Endothelial cell (in vitro differentiated cells): ENCODE results near the gene PLA1A. TPM values are rescaled to one million over a fixed set of nuclear protein-coding genes. Genes with fewer than 3 reads are reported as not detected.
A peak's percentile ranks its signal among the peaks of the same experiment; 100 is the strongest.

ENCODE experiments used
- DNase-seq: peaks from one replicate; pipeline ENCODE4 v3.0.0; 2021; ENCODE audit warnings: low spot score
- H3K27ac Mint-ChIP-seq: one replicate; pipeline ENCODE4 v1.8.0; 2021; ENCODE audit warnings: mixed read lengths, inconsistent platforms; ENCODE audit not compliant: unreplicated experiment
- H3K27me3 Mint-ChIP-seq: one replicate; pipeline ENCODE4 v1.8.0; 2021; ENCODE audit warnings: mild to moderate bottlenecking, moderate library complexity, mixed read lengths, inconsistent platforms; ENCODE audit not compliant: unreplicated experiment
- H3K36me3 Mint-ChIP-seq: one replicate; pipeline ENCODE4 v1.8.0; 2021; ENCODE audit warnings: mild to moderate bottlenecking, low read depth, mixed read lengths, inconsistent platforms; ENCODE audit not compliant: unreplicated experiment
- H3K4me1 Mint-ChIP-seq: one replicate; pipeline ENCODE4 v1.8.0; 2021; ENCODE audit warnings: mild to moderate bottlenecking, mixed read lengths, inconsistent platforms; ENCODE audit not compliant: unreplicated experiment
- H3K4me3 Mint-ChIP-seq: one replicate; pipeline ENCODE4 v1.8.0; 2021; ENCODE audit warnings: mild to moderate bottlenecking, mixed read lengths, inconsistent platforms; ENCODE audit not compliant: unreplicated experiment
- H3K9me3 Mint-ChIP-seq: one replicate; pipeline ENCODE4 v1.8.0; 2021; ENCODE audit warnings: mixed read lengths, inconsistent platforms; ENCODE audit not compliant: unreplicated experiment
- CTCF ChIP-seq: fragments of 200-600 bp; sonication (generic); IDR thresholded peaks from one replicate; pipeline ENCODE4 v1.5.0; 2021; ENCODE audit warnings: antibody characterized with exemption; ENCODE audit not compliant: unreplicated experiment
- total RNA-seq: library from RNA; stranded (reverse); fragmentation: NEBNext Ultra II Directional; extraction: Animal tissue kit (Norgen Biotek cat#: 25700); gene quantifications from one replicate; pipeline ENCODE4 v1.2.1, GENCODE V29; 2021; ENCODE audit not compliant: unreplicated experiment

PLA1A gene
- total RNA-seq, 1 donor from 2014 or later: 0.80 TPM

- H3K27me3 Mint-ChIP-seq: peaks cover 6% of the 10 kb centered on the region
- peak; percentile 76 for DNase-seq
- H3K4me3 Mint-ChIP-seq: peak within 1 kb of the TSS; percentile 90
- no peak for TF ChIP-seq CTCF
- peak within 1 kb of the TSS; percentile 91 for H3K27ac Mint-ChIP-seq
- peaks cover 3% of the 10 kb centered on the region for H3K4me1 Mint-ChIP-seq
- H3K36me3 Mint-ChIP-seq: peaks cover 5% of the 10 kb centered on the region
- no peaks in the 10 kb centered on the region for H3K9me3 Mint-ChIP-seq
These were observed 18.2 kb upstream of the PLA1A start, which contains the start of gene ADPRH for GRCh38 chr3:119579366-119580066. Gene ADPRH (plus strand): TSS chr3:119579492. CDS start chr3:119582170, 2,678 bp downstream.

- no peaks in the 10 kb centered on the region for H3K9me3 Mint-ChIP-seq
- H3K27ac Mint-ChIP-seq: peak overlapping the region; percentile 89
- no peak for TF ChIP-seq CTCF
- H3K4me1 Mint-ChIP-seq: peaks cover 3% of the 10 kb centered on the region
- peak overlapping the region; percentile 90 for H3K4me3 Mint-ChIP-seq
- H3K27me3 Mint-ChIP-seq: peaks cover 6% of the 10 kb centered on the region
- peaks cover 5% of the 10 kb centered on the region for H3K36me3 Mint-ChIP-seq
- peak; percentile 21 for DNase-seq
These were observed 17.5 kb upstream of the PLA1A start for GRCh38 chr3:119580067-119580760.

GRCh38 chr3:119582178-119582577 is 15.5 kb upstream of the PLA1A start:
- no peak overlapping the region for H3K4me3 Mint-ChIP-seq
- H3K4me1 Mint-ChIP-seq: peaks cover 3% of the 10 kb centered on the region
- H3K27me3 Mint-ChIP-seq: peaks cover 6% of the 10 kb centered on the region
- DNase-seq: no peak
- peaks cover 5% of the 10 kb centered on the region for H3K36me3 Mint-ChIP-seq
- no peak overlapping the region for H3K27ac Mint-ChIP-seq
- no peaks in the 10 kb centered on the region for H3K9me3 Mint-ChIP-seq
- no peak for TF ChIP-seq CTCF

GRCh38 chr3:119585208-119585607 is 12.5 kb upstream of the PLA1A start:
- Mint-ChIP-seq H3K36me3 (peaks cover 13% of the 10 kb centered on the region), H3K4me3 (no peak overlapping the region), H3K9me3 (no peaks in the 10 kb centered on the region), H3K27me3 (no peaks in the 10 kb centered on the region), H3K27ac (no peak overlapping the region), H3K4me1 (peaks cover 12% of the 10 kb centered on the region)
- no peak for DNase-seq
- no peak for TF ChIP-seq CTCF
